ENCODE results near the gene LSM3. TPM values are rescaled to one million over a fixed set of nuclear protein-coding genes. Genes with fewer than 3 reads are reported as not detected.

Gene LSM3
- total RNA-seq, 4 donors from 2014 or later: 7.9 to 15.6 (median 12.7) TPM

DNA sequence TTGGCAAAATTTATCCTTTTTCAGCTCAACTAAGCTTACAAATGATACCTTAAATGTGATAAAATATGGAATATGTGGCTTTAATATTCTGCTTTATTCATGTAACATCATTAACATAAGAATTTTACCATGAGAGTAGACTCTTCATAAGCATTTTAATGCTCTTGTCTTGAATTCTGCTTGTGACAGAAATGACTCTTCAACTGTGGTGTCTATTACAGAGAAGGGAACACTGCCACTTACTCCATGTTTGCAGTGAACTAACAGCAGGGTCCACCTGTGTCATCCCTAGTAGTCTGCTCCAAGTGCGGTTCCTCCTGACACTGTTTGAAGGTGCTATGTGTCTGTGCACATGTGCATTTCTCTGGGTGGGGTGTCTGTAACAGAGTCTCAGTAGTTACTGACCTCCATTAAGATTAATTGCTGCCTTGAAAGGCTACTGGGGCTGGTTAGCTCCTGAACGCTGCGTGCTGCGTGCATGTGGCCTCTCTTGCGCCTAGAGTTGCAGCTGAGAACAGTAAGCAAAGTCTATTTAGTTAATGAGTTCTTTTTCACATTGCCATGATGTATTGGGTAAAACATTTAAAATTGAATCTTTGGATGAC lies 8.3 kb downstream of the LSM3 start:
- Histone ChIP-seq H3K36me3 (peaks cover 5 to 70% of the 10 kb centered on the region in 2 donors), H3K27ac (no peak overlapping the region)
- TF ChIP-seq EP300 (IDR thresholded peaks at IDR 0.05): no peak
- no peak for TF ChIP-seq POLR2AphosphoS5 (IDR thresholded peaks at IDR 0.05)
- TF ChIP-seq POLR2A (IDR thresholded peaks at IDR 0.05): no peak
- TF ChIP-seq CTCF (IDR thresholded peaks at IDR 0.05): no peak

GRCh38 chr3:14188041-14188754 lies 9.6 kb downstream of the LSM3 start:
- H3K36me3 ChIP-seq: peaks cover 5 to 57% of the 10 kb centered on the region in 2 donors
- TF ChIP-seq POLR2A (IDR thresholded peaks at IDR 0.05) (no peak), EP300 (IDR thresholded peaks at IDR 0.05) (no peak), POLR2AphosphoS5 (IDR thresholded peaks at IDR 0.05) (no peak), CTCF (IDR thresholded peaks at IDR 0.05) (no peak)
- no peaks in the 10 kb centered on the region for H3K9me3 ChIP-seq
- no peaks in the 10 kb centered on the region for H3K27me3 ChIP-seq
- no peak for ATAC-seq
- H3K4me3 ChIP-seq: no peak overlapping the region
- H3K4me1 ChIP-seq: no peaks in the 10 kb centered on the region
- 51 to 67% methylated on average over 4 of the region's 4 CpGs for WGBS, 2 donors (ENCODE audit: low coverage in 1 of 2)
- H3K27ac ChIP-seq: no peak overlapping the region

More for the DNA sequence above, 8.3 kb downstream of the LSM3 start:
- peaks cover 0 to 8% (median 0%) of the 10 kb centered on the region in 3 donors for H3K4me1 ChIP-seq
- 79 to 96% methylated on average over 3 to 5 of the region's 5 CpGs for WGBS, 2 donors (ENCODE audit: low coverage in 1 of 2)
- no peak overlapping the region for H3K4me3 ChIP-seq
- no peaks in the 10 kb centered on the region for H3K9me3 ChIP-seq
- no peak for ATAC-seq
- H3K27me3 ChIP-seq: no peaks in the 10 kb centered on the region

DNA sequence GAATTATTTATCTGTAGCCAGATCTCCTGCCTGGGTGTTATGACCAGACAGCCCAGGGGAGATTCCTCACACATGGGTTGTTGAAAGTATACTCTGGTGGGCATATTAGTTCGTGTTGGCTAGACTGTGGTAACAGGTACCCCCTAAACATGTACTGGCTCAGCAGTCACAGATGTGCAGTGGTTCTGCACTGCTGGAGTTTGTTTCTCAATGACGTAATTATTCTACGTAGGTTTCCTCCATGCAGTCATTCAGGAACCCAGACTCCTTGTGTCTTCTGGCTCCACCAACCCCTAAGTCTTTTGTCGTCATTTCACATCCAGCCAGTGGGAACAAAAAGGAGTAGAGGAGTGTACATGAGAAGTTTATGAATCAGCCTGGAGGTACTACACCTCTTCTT lies 16.2 kb downstream of the LSM3 start:
- H3K27me3 ChIP-seq: no peaks in the 10 kb centered on the region
- peaks cover 0 to 43% of the 10 kb centered on the region in 2 donors for H3K36me3 ChIP-seq
- ATAC-seq: no peak
- no peak overlapping the region for H3K4me3 ChIP-seq
- WGBS, 2 donors (ENCODE audit: low coverage in 1 of 2): 86 to 95% methylated on average over 1 to 3 of the region's 4 CpGs
- no peak overlapping the region for H3K27ac ChIP-seq
- H3K9me3 ChIP-seq: no peaks in the 10 kb centered on the region
- no peak for TF ChIP-seq EP300 (IDR thresholded peaks at IDR 0.05)
- TF ChIP-seq POLR2AphosphoS5 (IDR thresholded peaks at IDR 0.05): no peak
- TF ChIP-seq CTCF (IDR thresholded peaks at IDR 0.05): no peak
- TF ChIP-seq POLR2A (IDR thresholded peaks at IDR 0.05): no peak
- H3K4me1 ChIP-seq: no peaks in the 10 kb centered on the region

GRCh38 chr3:14199641-14200040 lies 21.0 kb downstream of the LSM3 start:
- Histone ChIP-seq H3K27me3 (no peaks in the 10 kb centered on the region), H3K27ac (no peak overlapping the region)
- TF ChIP-seq CTCF (IDR thresholded peaks at IDR 0.05) (no peak), POLR2A (IDR thresholded peaks at IDR 0.05) (no peak), EP300 (IDR thresholded peaks at IDR 0.05) (no peak), POLR2AphosphoS5 (IDR thresholded peaks at IDR 0.05) (no peak)

More at GRCh38 chr3:14199641-14200040, 21.0 kb downstream of the LSM3 start:
- H3K9me3 ChIP-seq: no peaks in the 10 kb centered on the region
- no peak for ATAC-seq
- 69 to 91% methylated on average over 3 to 4 of the region's 4 CpGs for WGBS, 2 donors (ENCODE audit: low coverage in 1 of 2)
- peaks cover 0 to 30% (median 8%) of the 10 kb centered on the region in 3 donors for H3K4me1 ChIP-seq
- H3K4me3 ChIP-seq: no peak overlapping the region
- H3K36me3 ChIP-seq: peaks cover 0 to 44% of the 10 kb centered on the region in 2 donors

Measured in gastroesophageal sphincter (tissue), 4 donors.